ENCODE data around the gene CSTB. TPM values are rescaled to one million over a fixed set of nuclear protein-coding genes. Genes with fewer than 3 reads are reported as not detected.

CSTB gene
- total RNA-seq, 1 experiment from 2014 or later = 40.7 TPM

GRCh38 chr21:43761886-43762285 lies 14.2 kb downstream of the CSTB start:
- H4K91ac ChIP-seq (ENCODE audit: insufficient read length, low read depth, low read length) = no peak overlapping the region
- TF ChIP-seq CTCF (conservative IDR thresholded peaks at IDR 0.05) = no peak
- H3K79me2 ChIP-seq (ENCODE audit: insufficient read depth, low read length) = no peaks in the 10 kb centered on the region
- no peak overlapping the region for H2BK12ac ChIP-seq (ENCODE audit: insufficient read length, low read depth, low read length)
- H3K27me3 Mint-ChIP-seq (ENCODE audit: low read depth) = no peaks in the 10 kb centered on the region
- H3K27ac ChIP-seq (ENCODE audit: insufficient read length, low read depth, low read length) = no peak overlapping the region
- no peak overlapping the region for H3K23ac ChIP-seq (ENCODE audit: insufficient read length, low read depth, low read length)
- H3K56ac ChIP-seq (ENCODE audit: insufficient read length, low read depth, low read length) = no peak overlapping the region
- H2AFZ ChIP-seq (ENCODE audit: low read length) = no peak overlapping the region
- no peak overlapping the region; a peak in 1 of 7 replicates for H3K27ac Mint-ChIP-seq
- no peaks in the 10 kb centered on the region for H3K23me2 ChIP-seq (ENCODE audit: insufficient read length, low read depth, low read length, poor library complexity, severe bottlenecking)
- H3K79me1 ChIP-seq (ENCODE audit: insufficient read depth, low read depth, low read length, poor library complexity, severe bottlenecking) = no peaks in the 10 kb centered on the region
- no peaks in the 10 kb centered on the region for H3K27me3 ChIP-seq (ENCODE audit: insufficient read depth, low read length)
- H3T11ph ChIP-seq (ENCODE audit: low read length) = no peak overlapping the region
- H3K9ac ChIP-seq (ENCODE audit: extremely low read depth, insufficient read length, low read length) = no peak overlapping the region
- no peaks in the 10 kb centered on the region for H3K4me1 ChIP-seq (ENCODE audit: insufficient read depth, low read length)
- no peak overlapping the region for H2BK20ac ChIP-seq (ENCODE audit: low read depth, low read length, poor library complexity, severe bottlenecking)
- no peak overlapping the region for H3K4me2 ChIP-seq (ENCODE audit: insufficient read depth, insufficient read length, low read length)
- no peak overlapping the region for H2BK5ac ChIP-seq (ENCODE audit: insufficient read length, low read length)
- no peak overlapping the region for H2AK5ac ChIP-seq (ENCODE audit: insufficient read length, low read length)
- H3K4me1 Mint-ChIP-seq = no peaks in the 10 kb centered on the region
- peaks cover 0 to 3% of the 10 kb centered on the region in 2 experiments; a peak in 1 of 5 replicates for H3K9me3 Mint-ChIP-seq
- no peak overlapping the region for H3K18ac ChIP-seq (ENCODE audit: insufficient read length, low read depth, low read length)
- H3K4ac ChIP-seq (ENCODE audit: low read depth, low read length) = no peak overlapping the region
- H2BK15ac ChIP-seq (ENCODE audit: low read depth, low read length) = no peak overlapping the region
- peaks cover 8 to 29% (median 14%) of the 10 kb centered on the region in 3 experiments for H3K36me3 Mint-ChIP-seq (ENCODE audit: insufficient read depth in 1 of 3, low read depth in 3 of 3)
- no peak for DNase-seq
- no peak overlapping the region for H3K4me3 Mint-ChIP-seq
- H3K14ac ChIP-seq (ENCODE audit: insufficient read depth, low read length) = no peak overlapping the region
- no peak overlapping the region for H4K8ac ChIP-seq (replicated peaks; ENCODE audit: insufficient read length, low read depth, low read length)
- H3K9me3 ChIP-seq (ENCODE audit: control insufficient read depth, low read depth, low read length) = no peaks in the 10 kb centered on the region
- no peak overlapping the region for H4K5ac ChIP-seq (ENCODE audit: insufficient read length, low read depth, low read length)
- no peaks in the 10 kb centered on the region for H4K20me1 ChIP-seq (ENCODE audit: control insufficient read depth, insufficient read depth, insufficient read length)
- H2BK120ac ChIP-seq (ENCODE audit: low read depth, low read length, poor library complexity, severe bottlenecking) = no peak overlapping the region
- WGBS (ENCODE audit: extremely low coverage, insufficient read length, low lambda C conversion rate) = no CpG with 5 or more reads among the region's 18 CpGs
